GM12874 (cell line): ENCODE measurements around the gene SH2D5.

Source experiments
- TF ChIP-seq, protein P1 (sequence below): IDR thresholded peaks from 2 replicates; pipeline ENCODE4 v1.5.1; 2011; ENCODE audit warnings: low read depth, mild to moderate bottlenecking, control low read depth, low read length, moderate library complexity; ENCODE audit not compliant: insufficient read depth

SH2D5 gene

DNA sequence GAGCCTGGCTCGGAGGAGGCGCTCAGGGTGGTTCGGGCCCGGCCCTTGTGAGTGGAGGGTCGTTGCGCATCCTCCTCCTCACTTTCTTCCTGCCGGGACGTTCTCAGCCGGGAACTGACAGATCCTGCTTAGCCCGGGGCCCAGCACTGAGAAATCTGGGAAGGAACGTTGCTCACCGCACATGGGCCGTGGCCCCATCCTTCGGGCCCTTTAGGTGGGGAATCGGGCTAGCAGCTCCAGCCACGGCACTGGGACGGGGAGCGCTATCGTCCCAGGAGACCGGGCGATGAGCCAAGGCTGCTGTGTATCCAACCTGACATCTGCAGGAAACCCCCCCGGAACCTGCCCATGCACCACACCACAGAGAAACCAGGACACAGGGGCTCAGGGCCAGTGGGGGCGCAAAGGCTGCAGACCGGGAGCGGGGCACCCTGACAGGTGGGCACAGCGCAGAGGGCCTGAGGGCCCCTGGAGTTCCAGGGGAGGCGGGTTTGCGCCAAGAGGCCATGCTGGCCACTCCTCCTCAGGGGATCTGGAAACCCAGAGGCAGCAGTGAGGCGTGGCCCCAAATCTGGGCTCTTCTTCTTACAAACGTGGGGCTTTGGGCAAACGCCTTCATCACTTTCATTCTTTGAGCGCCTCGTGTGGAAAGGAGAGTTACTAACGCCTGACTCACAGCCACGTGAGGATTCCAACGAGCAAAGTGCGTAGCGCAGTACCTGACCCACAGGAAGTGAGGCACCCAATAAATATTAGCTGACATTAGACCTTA, at the start of gene SH2D5:
SH2D5 (minus strand) TSS at position 116 of the 772 bp plus-strand sequence. CDS start 4,659 bp downstream, outside the sequence.
- TF ChIP-seq, protein P1, sequence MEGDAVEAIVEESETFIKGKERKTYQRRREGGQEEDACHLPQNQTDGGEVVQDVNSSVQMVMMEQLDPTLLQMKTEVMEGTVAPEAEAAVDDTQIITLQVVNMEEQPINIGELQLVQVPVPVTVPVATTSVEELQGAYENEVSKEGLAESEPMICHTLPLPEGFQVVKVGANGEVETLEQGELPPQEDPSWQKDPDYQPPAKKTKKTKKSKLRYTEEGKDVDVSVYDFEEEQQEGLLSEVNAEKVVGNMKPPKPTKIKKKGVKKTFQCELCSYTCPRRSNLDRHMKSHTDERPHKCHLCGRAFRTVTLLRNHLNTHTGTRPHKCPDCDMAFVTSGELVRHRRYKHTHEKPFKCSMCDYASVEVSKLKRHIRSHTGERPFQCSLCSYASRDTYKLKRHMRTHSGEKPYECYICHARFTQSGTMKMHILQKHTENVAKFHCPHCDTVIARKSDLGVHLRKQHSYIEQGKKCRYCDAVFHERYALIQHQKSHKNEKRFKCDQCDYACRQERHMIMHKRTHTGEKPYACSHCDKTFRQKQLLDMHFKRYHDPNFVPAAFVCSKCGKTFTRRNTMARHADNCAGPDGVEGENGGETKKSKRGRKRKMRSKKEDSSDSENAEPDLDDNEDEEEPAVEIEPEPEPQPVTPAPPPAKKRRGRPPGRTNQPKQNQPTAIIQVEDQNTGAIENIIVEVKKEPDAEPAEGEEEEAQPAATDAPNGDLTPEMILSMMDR = peak; percentile 46

- TF ChIP-seq, protein P1 = no peak
Measured at GRCh38 chr1:20775700-20776099, 43.2 kb upstream of the SH2D5 start.

DNA sequence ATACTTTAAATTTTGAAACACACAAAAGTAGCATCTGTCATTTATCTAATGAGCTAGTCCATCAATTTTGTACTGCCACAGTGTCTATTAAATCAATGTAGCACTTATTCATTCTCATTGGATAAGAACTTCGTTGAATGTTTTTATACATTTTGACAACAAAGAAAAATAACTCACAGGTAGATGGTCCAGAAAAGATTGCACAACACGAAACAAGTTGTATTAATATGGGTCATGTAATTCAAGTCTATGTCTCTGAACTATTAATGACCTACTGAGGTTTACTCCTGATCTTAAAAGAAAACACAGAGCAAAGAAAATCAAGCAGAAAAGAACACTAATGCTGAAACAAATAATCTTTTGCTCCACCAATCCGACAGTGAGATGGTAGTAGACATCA, 39.3 kb upstream of the SH2D5 start:
- TF ChIP-seq, protein P1 = no peak

DNA sequence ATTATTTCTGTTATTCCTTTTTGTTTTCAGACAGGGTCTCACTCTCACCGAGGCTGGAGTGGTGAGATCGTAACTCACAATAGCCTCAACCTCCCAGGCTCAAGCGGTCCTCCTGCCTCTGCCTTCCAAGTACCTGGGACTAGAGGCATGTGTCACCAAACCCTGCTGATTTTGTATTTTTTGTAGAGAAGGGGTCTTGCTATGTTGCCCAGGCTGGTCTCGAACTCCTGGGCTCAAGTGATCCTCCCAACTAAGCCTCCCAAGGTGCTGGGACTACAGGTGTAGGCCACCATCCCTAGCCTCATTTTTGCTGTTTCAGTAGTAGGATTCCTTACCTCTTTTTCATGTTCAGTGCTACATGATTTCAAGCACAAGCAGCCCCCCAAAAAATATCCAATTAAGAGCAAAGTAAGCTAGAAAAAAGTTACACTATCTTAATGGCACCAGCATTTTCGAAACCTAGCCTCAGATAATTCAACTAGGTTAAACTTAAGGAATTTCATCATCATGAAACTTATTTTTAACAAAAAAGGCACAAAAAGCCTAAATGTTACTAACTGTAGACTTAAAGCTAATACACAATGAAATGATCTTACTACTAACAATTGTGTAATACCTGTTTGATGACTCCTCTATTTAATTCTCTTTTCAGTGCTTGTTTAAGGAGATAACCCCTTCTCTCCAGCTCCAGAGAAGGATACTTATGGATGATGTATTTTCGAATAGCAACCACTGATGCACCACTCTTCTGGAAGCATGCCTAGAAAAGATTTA, 38.0 kb upstream of the SH2D5 start:
- TF ChIP-seq, protein P1 = no peak

- TF ChIP-seq, protein P1 = no peak
Measured at GRCh38 chr1:20767271-20767670, 34.8 kb upstream of the SH2D5 start.

DNA sequence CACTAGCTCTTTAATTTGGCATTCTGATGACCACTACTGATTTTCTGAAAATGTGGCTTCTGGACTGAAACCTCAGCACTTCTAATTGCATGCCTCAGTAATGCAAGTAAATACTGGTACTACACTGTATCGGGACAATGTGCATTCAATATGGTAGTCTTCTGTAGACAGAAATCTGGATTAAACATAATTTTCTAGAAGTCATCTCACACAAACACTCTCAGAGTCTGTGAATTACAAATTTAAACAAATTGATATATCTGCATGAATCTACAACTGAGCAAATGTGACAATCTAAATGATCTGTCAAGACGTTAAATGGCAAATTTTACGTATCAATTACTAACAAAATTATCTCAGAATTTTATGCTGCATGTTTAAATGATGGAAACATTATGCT, 30.9 kb upstream of the SH2D5 start:
- TF ChIP-seq, protein P1 = no peak

DNA sequence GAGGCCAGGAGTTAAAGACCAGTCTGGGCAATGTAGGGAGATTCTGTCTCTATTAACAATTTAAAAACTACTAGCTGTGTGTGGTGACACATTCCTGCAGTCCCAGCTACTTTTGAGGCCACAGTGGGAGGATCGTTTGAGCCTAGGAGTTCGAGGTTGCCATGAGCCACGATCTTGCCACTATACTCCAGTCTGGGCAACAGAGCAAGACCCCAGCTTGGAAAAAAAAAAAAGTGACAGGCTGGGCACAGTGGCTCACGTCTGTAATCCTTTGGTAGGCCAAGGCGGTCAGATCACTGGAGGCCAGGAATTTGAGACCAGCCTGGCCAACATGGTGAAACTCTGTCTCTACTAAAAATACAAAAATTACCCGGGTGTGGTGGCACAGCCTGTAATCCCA, 27.8 kb upstream of the SH2D5 start:
- TF ChIP-seq, protein P1 = no peak
